GM19467 (cell line): ENCODE measurements around the gene THBS2.
"Not testable (repeated sequence)": the region's sequence is repeated elsewhere in the genome, so short reads cannot be mapped to it uniquely, and the experiment has no call there.

Experiments
- ATAC-seq: cut with Tn5 transposase; IDR thresholded peaks from one replicate; pipeline ENCODE4 v1.9.1; 2021; ENCODE audit warnings: mild to moderate bottlenecking, moderate library complexity; ENCODE audit not compliant: unreplicated experiment

Gene THBS2

DNA sequence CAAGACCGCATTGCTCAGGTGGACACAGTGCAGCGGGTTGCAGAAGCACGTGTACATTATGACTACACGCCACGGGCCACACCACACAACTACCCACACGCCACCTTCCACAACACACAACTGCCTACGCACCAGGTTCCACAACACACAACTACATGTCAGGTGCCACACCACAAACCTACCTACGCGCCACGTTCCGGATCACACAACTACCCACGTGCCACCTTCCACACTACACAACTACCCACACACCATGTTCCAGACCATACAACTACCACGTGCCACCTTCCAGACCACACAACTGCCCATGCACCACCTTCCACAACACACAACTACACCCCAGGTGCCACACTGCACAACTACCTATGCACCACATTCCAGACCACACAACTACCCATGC lies 20.5 kb downstream of the THBS2 start:
- ATAC-seq = no peak

DNA sequence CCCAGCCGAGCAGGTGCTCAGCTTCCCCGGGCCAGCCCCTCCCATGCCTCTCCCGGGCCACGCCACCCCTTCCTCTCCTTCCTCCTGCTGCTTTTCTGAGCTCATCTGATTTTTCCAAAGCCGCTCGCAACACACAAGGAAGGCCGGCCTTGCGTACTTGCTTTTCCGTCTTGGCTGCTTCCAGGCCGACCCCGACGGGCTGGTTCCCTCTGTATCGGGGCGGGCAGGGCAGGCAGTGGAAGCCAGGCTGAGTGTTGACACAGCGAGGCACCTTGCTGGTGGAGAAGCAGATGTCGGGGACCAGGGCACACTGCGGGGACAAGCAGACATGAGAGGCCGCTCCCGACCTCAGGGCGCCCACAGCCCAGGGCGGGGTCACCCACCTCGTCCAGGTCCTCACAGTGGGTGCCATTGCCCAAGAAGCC lies 21.1 kb downstream of the THBS2 start:
- ATAC-seq = no peak

DNA sequence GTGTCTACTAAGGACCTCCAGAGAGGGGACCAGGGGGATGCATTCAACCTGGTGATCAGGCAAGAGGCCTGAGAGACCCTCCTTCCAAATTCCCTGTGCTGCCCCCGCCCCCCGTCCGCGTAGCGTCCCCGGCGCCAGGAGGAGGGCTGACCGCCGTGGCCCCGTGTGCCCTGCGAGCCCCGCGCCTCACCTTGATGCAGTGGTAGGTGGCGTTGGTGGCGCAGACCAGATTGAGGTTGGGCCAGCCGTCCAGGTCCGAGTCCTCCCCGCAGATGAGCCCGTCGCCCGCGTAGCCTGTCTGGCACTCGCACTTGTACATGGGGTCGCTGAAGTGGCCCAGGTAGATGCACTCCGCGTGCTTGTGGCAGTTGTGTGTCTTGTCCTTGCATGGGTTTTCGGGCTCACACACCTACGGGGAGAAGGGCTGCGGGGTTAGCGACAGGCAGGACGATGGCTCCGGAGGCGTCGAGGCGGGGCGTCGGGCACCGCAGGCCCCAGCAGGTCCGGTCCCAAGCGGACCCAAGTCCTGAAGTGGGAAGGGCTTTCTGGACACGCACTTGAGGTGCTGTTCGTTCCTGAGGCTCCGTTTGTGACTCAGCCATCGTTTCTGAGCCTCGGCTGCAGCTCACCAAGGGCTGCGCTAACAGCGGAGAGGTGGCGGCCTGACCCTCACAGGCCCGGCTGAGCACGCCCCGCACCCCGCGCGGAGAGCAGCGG lies 21.7 kb downstream of the THBS2 start:
- ATAC-seq = no peak

DNA sequence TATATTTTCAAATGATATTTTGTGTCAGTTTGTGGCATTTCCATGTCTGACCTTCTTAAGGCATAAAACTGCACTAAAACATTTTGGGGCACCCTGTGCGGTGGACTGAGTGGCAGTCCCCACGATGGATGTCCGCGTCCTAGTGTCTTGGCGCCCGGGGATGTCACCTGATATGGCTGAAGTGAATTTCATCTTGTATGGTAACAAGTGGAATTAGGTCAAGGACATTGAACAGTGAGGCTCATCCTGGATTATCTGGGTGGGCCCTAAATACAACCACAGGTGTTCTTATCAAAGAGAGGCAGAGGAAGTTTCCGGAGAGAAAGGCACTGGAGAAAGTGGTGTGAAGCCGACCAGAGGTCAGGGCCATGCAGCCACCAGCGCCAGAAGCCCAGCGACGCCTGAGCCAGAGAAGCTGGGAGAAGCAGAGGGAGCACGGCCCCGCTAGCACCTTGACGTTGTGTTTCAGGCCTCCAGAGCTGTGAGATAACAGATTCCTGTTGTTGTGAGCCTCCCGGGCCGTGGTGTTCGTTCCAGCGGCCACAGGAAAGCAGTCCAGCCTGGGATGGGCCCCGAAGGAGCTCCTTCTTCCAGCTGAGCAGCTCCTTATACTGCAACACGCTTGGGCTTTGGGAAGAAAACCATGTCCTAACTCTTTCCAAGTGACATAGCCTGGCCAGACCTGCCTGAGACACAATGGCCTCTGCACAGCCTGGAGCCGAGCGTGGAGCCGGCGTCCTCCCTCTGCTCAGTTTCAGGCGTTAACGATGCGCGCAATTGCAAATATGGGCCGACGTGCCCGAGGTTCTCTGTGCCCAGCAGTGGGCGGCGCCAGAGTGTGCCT lies 22.5 kb downstream of the THBS2 start:
- no peak for ATAC-seq

DNA sequence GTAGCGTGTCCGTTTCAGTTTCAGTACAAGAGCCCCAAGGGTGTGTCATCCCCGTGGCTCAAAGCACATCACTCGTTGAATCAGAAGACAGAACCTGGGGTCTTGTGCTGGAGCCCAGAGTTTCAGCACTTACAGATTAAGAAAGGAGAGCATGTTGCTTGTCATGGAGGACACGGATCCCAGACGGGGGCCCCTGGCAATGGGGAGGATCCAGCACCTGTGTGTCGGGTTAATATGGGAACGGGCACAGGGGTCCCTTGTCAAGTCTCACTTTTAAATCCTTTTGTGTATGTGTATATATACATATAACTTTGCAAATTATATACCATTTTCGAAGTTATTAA lies 23.4 kb downstream of the THBS2 start:
- ATAC-seq = no peak

DNA sequence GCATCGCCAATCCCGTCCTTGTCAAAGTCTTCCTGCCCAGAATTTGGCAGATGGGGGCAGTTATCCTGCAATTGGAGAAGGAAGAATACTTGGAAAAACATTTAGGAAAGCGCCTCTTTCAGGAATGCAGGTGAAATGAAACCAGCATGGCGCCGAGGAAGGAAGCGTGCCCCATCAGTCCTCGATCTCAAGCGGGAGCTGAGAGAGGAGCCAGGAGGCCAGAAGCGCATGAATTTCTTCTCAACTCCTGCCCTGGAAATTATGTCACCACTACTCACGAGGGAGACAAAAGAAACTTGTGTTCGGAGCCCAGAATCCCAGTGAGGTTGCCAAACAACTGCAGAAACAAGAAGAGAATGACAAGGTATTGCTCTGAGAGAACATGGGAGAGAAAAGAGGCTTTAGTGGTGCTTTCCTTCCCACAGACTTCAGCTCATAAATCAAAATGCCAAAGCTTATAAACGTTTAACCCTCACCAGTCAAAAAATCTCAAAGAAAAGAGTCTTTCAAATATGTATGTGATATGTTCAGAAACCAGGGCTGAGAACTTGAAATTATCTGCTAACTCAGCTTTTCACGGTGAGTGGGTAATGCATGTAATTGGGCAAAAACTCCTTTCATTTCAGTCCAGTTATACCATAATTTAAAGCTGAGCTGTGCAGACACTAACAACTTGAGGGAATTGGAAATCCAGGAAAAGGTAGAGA lies 23.9 kb downstream of the THBS2 start:
- no peak for ATAC-seq

DNA sequence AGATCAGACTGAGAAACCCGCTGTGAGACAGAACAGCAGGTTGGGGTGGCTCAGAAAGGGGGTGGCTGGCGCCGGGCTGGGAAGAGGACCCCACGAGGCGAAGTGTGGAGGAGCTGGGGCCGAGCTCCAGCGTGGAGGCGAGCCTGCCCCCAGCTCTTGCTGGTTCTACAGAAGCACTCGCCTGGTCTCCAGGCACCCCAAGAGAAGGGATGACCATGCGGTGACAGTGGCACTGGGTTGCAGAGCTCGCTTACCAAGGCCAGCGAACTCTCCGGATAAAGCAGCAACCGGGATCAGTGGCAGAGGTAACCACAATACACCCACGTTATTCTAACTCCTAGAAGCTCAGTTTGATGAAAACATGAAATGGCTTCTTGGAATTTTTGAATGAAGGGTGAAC lies 26.5 kb downstream of the THBS2 start:
- no peak for ATAC-seq

DNA sequence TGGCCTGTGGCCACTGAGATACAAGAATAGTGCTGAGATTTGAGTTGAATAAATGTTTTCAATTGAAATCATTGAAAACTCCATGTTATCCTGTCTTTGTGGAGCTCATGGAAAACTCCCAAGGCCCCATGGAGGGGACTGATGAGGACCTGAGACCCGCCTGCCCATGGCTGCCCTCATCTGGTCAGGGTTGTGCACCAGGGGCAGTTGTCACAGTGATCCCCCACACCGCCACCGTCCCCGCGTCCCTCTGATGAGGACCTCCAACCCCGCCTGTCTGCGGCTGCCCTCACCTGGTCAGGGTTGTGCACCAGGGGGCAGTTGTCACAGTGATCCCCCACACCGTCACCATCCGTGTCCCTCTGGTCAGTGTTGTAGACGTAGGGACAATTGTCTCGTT lies 27.8 kb downstream of the THBS2 start:
- no peak for ATAC-seq

DNA sequence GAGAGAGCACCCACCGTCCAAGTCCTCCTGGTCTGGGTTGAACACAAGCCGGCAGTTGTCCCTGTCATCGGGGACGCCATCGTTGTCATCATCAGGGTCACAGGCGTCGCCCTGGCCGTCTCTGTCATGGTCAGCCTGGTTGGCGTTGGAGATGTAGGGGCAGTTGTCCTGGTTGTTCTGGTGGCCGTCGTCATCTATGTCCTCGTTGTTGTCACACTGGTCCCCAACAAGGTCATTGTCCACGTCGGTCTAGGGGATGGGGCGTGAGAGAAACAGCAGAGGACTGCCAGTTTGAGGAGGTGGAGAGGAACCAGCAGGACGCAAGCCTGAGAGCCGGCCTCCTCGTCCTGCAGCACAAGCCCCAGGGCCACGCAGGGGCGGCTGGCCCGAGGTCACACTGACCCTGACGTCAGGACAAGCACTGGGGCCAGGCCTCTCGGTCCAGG lies 28.5 kb downstream of the THBS2 start:
- ATAC-seq = no peak

DNA sequence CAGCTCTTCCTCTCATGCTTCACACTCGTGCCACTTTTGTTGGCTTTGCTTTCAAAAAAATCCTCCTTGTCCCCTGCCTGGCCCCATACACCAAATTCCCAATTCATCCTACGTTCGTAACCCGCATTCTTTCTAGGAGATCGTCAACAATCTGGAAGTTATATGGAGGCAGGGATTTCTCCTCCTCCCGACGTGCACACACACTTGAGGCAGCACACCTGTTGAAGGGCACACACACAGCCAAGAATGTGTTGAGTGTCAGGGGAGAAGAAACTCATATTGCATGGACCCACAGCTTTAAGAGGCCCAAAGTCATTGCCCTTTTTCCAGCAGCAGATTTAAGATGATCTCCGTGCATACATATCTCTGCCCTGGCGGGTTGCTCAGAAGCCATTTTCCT lies 28.9 kb downstream of the THBS2 start:
- no peak for ATAC-seq

DNA sequence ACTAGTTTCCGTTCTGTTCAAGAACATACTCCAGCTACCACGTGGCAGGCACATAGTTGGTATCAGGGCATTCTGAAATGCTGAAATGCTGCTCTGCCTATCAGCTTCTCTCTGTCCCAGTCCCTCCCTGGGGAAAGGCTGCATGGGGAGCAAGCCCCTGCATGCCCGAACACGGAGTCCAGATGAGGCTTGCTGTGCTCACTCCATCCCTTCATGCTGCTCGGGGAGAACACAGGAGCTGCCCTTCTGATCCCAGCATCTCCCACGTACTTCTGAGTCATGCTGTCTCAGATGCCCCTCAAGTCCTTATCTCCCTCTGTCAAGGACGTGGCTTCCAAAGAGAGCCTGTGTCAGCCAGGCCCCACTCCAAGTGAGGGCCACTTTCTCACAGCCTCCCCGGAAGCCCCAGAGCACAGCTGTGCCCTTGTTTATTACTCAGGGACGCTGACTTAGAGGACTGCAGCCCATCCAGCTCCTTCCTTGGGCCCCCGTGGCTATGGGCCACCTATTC lies 29.4 kb downstream of the THBS2 start:
- no peak for ATAC-seq

DNA sequence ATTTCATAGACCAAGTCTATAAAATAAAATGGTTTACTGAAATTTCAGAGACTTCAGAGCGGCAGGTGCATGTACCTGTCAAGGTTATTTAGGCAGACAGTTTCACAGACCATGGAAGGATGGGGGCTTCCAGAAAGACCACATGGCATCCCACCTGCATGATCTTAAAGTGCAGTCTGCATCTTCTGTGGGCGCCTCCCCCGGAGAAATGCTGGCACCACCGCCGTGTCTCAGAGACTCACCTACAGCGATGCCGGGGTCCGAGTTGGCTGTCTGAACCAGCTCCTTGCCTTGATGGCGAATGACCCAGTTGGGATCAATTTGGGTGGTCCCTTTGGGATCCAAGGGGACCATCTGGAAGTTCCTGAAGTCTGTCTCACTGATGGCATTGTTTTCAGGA lies 30.6 kb downstream of the THBS2 start:
- no peak for ATAC-seq

DNA sequence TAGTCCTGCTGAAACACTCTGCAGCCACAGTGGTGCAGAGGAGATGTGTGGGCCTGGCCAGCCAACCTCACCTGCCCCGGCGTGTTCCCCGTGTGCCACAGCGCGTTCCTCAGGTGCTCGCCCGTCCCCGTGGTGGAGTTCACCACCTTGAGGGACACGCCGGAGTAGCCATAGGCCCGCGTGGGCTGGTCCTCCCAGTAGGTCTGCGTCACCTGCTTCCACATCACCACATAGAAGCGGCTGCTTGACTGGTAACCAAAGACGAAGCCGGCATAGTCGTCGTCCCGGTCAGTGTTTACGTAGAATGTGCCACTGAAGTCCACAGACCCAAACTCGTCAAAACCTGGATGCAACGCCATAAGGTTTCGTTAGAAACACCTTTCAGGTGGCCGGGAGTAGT lies 31.5 kb downstream of the THBS2 start:
- ATAC-seq = no peak

DNA sequence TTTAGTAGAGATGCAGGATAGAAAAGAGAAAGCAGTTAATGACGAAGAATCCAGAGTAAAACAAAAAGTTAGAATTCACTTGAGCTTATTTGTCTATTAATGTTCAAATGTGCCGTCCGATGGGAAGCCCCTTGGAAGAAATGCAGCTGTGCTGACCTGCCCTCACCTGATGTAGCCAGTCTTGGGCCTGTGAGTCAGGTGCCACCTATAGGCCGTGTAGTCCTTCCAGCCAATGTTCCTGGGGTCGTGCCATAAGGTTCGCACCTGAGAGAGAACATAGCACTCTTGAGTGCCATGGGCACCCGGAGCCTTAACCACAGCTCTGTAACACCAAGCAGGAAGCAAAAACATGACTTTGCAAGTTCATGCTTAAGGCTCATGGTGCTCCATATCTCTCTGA lies 32.4 kb downstream of the THBS2 start:
- ATAC-seq = no peak

DNA sequence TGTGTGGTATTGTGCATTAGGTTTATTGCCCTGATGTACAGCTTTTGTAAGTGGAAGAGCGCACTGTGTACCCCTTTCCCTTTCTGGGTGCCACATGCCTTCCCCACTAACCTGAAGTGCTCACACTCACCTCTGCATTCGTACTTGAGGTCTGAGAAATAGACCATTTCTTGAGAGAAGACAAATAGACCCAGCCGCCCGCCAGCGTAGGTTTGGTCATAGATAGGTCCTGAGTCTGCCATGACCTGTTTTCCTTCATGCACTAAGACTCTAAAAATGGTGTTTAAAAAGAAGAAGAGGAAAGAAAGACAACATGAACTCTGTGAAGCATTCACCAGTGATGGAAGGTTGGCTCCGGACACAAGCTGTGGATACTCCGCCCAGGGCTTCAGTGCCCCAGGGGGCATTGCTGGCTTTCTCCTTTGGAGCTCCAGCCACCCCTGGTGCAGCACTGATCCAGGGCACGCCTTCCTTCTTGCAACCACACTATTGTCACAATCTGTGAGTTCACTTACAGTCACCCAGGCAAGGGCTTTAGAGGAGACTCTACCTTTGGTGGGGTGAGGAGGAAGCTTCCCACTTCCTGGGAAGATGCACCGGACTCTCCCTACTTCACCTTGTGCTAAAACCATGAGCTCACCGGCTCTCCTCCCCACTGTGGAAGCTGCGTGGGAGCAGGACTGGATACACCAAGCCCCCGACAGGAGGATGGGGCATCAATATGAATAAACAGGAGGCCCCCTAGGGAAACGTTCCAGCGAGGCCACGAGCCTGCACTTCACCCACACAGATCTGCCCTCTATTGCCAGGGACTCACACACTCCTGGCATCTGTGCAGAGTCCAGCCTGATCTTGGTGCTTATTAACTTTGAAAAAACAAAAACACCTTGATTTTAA lies 33.3 kb downstream of the THBS2 start:
- no peak for ATAC-seq

DNA sequence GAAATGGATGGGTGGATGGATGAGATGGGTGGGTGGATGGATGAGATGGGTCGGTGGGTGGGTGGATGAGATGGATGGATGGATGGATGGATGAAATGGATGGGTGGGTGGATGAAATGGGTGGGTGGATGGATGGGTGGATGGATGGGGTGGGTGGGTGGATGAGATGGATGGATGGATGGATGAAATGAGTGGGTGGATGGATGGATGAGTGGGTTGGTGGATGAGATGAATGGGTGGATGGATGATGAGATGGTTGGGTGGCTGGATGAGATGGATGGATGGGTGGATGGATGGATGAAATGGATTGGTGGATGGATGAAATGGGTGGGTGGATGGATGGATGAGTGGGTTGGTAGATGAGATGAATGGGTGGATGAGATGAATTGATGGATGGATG lies 35.7 kb downstream of the THBS2 start:
- no peak for ATAC-seq

DNA sequence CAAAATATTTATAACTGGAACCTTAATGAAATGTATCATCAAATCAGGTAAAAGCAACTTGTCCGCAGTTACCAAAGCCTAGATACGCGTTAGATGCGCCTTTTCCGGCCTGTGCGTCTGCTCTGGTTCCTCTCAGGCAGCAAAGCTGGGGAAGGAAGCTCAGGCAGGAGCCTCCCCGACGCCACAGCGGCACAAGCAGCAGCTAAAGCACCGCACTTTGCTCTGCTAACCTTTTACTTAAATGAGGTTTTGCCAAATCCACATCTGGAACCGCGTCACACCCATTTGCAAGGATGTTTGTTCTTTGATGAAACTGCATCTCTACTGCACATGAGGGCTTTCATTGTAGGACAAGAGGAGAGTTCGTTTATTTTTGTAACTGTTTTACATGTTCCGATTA lies 36.8 kb downstream of the THBS2 start:
- ATAC-seq = no peak

DNA sequence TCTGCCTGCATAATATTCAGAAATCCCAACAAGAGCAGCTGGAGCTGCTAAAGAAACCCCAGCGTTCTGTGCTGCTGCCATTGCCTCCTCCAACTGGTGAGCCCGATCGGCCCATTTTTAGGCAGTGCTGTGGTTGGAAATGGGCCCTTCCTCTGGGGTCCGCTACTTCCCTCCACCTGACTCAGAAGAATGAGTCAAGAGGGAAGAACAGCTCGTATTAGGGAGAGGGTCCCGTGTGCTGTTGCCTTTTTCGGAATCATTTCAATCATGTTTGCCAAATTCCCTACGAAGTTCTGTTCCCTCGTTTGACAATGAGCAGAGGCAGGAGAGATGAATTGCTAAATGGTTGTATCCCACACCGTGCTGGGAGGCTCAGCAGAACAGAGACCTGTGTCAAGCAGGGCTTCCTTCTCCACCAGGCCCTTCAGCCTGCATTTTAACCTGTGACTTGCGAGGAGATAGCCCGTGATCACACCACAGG lies 38.4 kb downstream of the THBS2 start:
- ATAC-seq = no peak

DNA sequence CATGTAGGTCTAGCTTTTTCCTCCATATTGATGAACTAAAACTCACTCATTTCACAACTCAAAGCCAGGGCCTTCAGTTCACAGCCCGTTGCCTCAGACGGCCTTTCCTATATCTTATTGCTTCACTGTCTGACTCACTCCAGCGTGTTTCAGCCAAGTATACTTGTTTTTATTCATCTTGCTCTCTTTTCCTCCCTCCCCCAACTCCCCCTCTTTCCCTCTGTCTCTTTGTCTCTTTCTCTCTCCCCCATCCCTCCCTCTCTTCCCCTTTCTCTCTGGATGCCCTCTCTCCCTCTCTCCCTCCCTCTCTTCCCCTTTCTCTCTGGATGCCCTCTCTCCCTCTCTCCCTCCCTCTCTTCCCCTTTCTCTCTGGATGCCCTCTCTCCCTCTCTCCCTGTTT lies 38.9 kb downstream of the THBS2 start:
- not testable (repeated sequence) for ATAC-seq

DNA sequence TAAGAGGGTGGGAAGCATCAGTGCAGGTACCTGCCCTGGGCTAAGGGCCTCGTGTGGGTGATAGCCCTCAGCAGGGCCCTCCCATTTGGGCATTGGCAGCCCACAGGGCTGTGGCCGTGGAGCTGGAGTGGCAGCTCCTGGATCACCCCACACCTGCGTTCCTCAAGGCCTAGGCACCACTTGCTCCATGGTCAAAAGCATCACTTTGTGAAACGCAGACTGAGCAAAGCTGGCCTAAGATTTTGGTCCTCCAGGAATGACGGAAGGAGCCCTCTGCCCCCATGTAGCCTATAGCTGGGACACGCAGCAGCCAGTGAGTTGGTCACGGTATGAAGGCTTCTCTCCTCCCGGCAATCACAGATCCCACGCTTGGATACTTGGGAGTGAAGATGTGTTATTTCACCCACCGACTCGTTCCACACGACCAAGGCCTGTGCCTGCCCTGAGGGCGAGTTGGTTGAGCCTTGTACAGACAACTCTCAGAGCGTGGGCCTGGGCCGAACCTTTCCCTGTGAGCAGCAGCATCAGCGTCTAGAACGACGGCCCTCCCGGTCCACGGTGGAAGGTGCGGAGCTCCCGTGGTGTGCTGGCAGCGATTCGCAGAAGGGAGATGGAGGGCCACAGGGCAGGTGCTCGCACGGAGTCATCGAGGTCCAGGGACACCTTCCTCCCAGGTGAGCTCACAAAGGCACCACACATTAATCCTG lies 39.7 kb downstream of the THBS2 start:
- ATAC-seq = no peak
